SK-N-SH (cell line): ENCODE measurements around the gene GGCT. TPM values are rescaled to one million over a fixed set of nuclear protein-coding genes. Genes with fewer than 3 reads are reported as not detected.

ENCODE experiments used
- CTCF ChIA-PET: fragments of 300-600, 350-600 bp; formaldehyde crosslinking; extraction: SDS; loops from one replicate; lab custom pipeline; 2021; lab: Yijun Ruan, JAX
- POLR2A ChIA-PET: fragments of 350-600 bp; sonication (Branson Sonifier 250); formaldehyde crosslinking; extraction: SDS; loops from one replicate; lab custom pipeline; 2020; ENCODE audit warnings: antibody characterized with exemption, inconsistent platforms; lab: Yijun Ruan, JAX
- DNase-seq: peaks from one replicate; pipeline ENCODE4 v3.0.0; 2012
- H2AFZ ChIP-seq: fragments of 200-600 bp; sonication (generic); 2 replicates; pipeline ENCODE4 v1.8.1; 2016; ENCODE audit warnings: antibody characterized with exemption, mild to moderate bottlenecking, low read depth
- H3F3A ChIP-seq: fragments of 200-600 bp; sonication (generic); replicated peaks from 2 replicates; pipeline ENCODE3; 2016; ENCODE audit warnings: antibody characterized with exemption, mild to moderate bottlenecking; ENCODE audit not compliant: insufficient read depth
- H3K27ac ChIP-seq, 2 experiments: fragments of 200-500 bp in 1 of 2; fragments of 200-600 bp in 1 of 2; sonication (Bioruptor generic) in 1 of 2; sonication (generic), shearing (Covaris generic) in 1 of 2; 2 replicates each; pipeline versions ENCODE4 v1.5.1 to v1.6.1; 2014 to 2016; ENCODE audit warnings: low read depth in 2 of 2, inconsistent platforms in 1 of 2, low read length in 1 of 2, mild to moderate bottlenecking in 1 of 2, mixed read lengths in 1 of 2
- H3K27me3 ChIP-seq: fragments of 200-600 bp; sonication (generic), shearing (Covaris generic); 2 replicates; pipeline ENCODE4 v1.6.1; 2016; ENCODE audit warnings: mixed run types; ENCODE audit not compliant: insufficient read depth
- H3K36me3 ChIP-seq, 2 experiments: fragments of 200-500 bp in 1 of 2; fragments of 200-600 bp in 1 of 2; sonication (Bioruptor generic) in 1 of 2; sonication (generic) in 1 of 2; replicated peaks in 1 of 2; 2 replicates each; pipeline versions ENCODE3 to v1.5.1; 2014 to 2016; ENCODE audit warnings: low read length in 1 of 2, mild to moderate bottlenecking in 1 of 2; ENCODE audit not compliant: insufficient read depth in 2 of 2, control insufficient read depth in 1 of 2
- H3K4me1 ChIP-seq, 2 experiments: fragments of 200-500 bp in 1 of 2; fragments of 200-600 bp in 1 of 2; sonication (Bioruptor generic) in 1 of 2; sonication (generic), shearing (Covaris generic) in 1 of 2; 2 replicates each; pipeline versions ENCODE4 v1.5.1 to v1.6.1; 2014 to 2016; ENCODE audit warnings: low read depth in 1 of 2, low read length in 1 of 2, mixed run types in 1 of 2; ENCODE audit not compliant: insufficient read depth in 2 of 2, control insufficient read depth in 1 of 2
- H3K4me2 ChIP-seq: fragments of 200-600 bp; sonication (generic), shearing (Covaris generic); 2 replicates; pipeline ENCODE4 v1.6.1; 2017; ENCODE audit warnings: mixed run types
- H3K4me3 ChIP-seq, 2 experiments: fragments of 200-500 bp in 1 of 2; fragments of 200-600 bp in 1 of 2; sonication (Bioruptor generic) in 1 of 2; sonication (generic), shearing (Covaris generic) in 1 of 2; 2 replicates each; pipeline versions ENCODE4 v1.5.1 to v1.8.1; 2014 to 2016; ENCODE audit warnings: low read depth in 2 of 2, inconsistent platforms in 1 of 2, low read length in 1 of 2, mild to moderate bottlenecking in 1 of 2, mixed read lengths in 1 of 2, moderate library complexity in 1 of 2
- H3K79me2 ChIP-seq: fragments of 200-600 bp; sonication (generic); 2 replicates; pipeline ENCODE4 v1.8.1; 2017; ENCODE audit warnings: mild to moderate bottlenecking; ENCODE audit not compliant: insufficient read depth
- H3K9ac ChIP-seq: fragments of 200-600 bp; sonication (generic); 2 replicates; pipeline ENCODE4 v1.6.1; 2017; ENCODE audit warnings: mixed run types
- H3K9me2 ChIP-seq: fragments of 200-600 bp; sonication (generic); 2 replicates; pipeline ENCODE4 v1.6.1; 2017; ENCODE audit warnings: mixed run types
- H3K9me3 ChIP-seq: fragments of 200-600 bp; sonication (generic); 2 replicates; pipeline ENCODE4 v1.6.1; 2017; ENCODE audit warnings: mixed run types, mild to moderate bottlenecking, moderate library complexity
- H4K20me1 ChIP-seq: fragments of 200-600 bp; sonication (generic); 2 replicates; pipeline ENCODE4 v1.6.1; 2017; ENCODE audit warnings: mild to moderate bottlenecking, mixed run types; ENCODE audit not compliant: insufficient read depth
- CHD2 ChIP-seq: fragments of 150-350 bp; IDR thresholded peaks from 2 replicates; pipeline ENCODE4 v1.6.1; 2018; ENCODE audit warnings: low read length; ENCODE audit not compliant: partially characterized antibody
- CTCF ChIP-seq: fragments of 200-600 bp; sonication (generic); IDR thresholded peaks from 2 replicates; pipeline ENCODE4 v1.6.1; 2017; ENCODE audit warnings: antibody characterized with exemption, mild to moderate bottlenecking, moderate library complexity
- GABPA ChIP-seq: IDR thresholded peaks from 2 replicates; pipeline ENCODE4 v1.4.0; 2012; ENCODE audit warnings: low read depth, mild to moderate bottlenecking
- GATA2 ChIP-seq: sonication (generic); formaldehyde crosslinking; IDR thresholded peaks from 2 replicates; pipeline ENCODE4 v1.5.0; 2020; ENCODE audit warnings: mild to moderate bottlenecking, missing genetic modification reagents
- IRF3 ChIP-seq: fragments of 150-350 bp; IDR thresholded peaks from 2 replicates; pipeline ENCODE4 v1.6.1; 2016; ENCODE audit warnings: mild to moderate bottlenecking, low read depth, low read length
- JUND ChIP-seq: IDR thresholded peaks from 2 replicates; pipeline ENCODE4 v1.4.0; 2012
- MEF2A ChIP-seq: IDR thresholded peaks from 2 replicates; pipeline ENCODE4 v1.4.0; 2012; ENCODE audit warnings: low read depth, borderline replicate concordance
- MXI1 ChIP-seq: IDR thresholded peaks from 2 replicates; pipeline ENCODE4 v1.6.1; 2012; ENCODE audit warnings: mild to moderate bottlenecking, low read depth, low read length, improper control_type of control experiment
- NFIC ChIP-seq: IDR thresholded peaks from 2 replicates; pipeline ENCODE4 v1.4.0; 2012; ENCODE audit warnings: borderline replicate concordance
- PBX3 ChIP-seq: IDR thresholded peaks from 2 replicates; pipeline ENCODE4; 2012
- RAD21 ChIP-seq: IDR thresholded peaks from 2 replicates; pipeline ENCODE4 v1.6.1; 2012; ENCODE audit warnings: mild to moderate bottlenecking, low read length
- REST ChIP-seq: IDR thresholded peaks from 2 replicates; pipeline ENCODE4 v1.6.1; 2012; ENCODE audit warnings: mild to moderate bottlenecking, low read depth, low read length, moderate library complexity
- TAF1 ChIP-seq: IDR thresholded peaks from 2 replicates; pipeline ENCODE4 v1.6.1; 2012; ENCODE audit warnings: low read depth, mild to moderate bottlenecking, low read length, moderate library complexity, borderline replicate concordance
- USF1 ChIP-seq: IDR thresholded peaks from 2 replicates; pipeline ENCODE4 v1.4.0; 2012; ENCODE audit warnings: low read depth, borderline replicate concordance
- USF2 ChIP-seq: fragments of 150-350 bp; IDR thresholded peaks from 2 replicates; pipeline ENCODE4 v1.6.1; 2017; ENCODE audit warnings: antibody characterized with exemption, low read length, low read depth, borderline replicate concordance
- ZBTB33 ChIP-seq: IDR thresholded peaks from 2 replicates; pipeline ENCODE4 v1.4.0; 2012; ENCODE audit warnings: low read depth, borderline replicate concordance
- WGBS: methylation state at CpG from one replicate; pipeline ENCODE4 v1.1.6; 2017; ENCODE audit warnings: low lambda C conversion rate; 5-methylcytosine and 5-hydroxymethylcytosine counted together
- polyA plus RNA-seq, 3 experiments: library from polyadenylated mRNA; depleted of rRNA; stranded (reverse); fragments of >200 nt; gene quantifications; 2 replicates each; pipeline ENCODE4 v1.2.3, GENCODE V29; 2012

The GGCT gene
- polyA plus RNA-seq, 1 of the 3 experiments (the other 2 are of a cell fraction): 20.8 TPM

- Histone ChIP-seq H2AFZ (no peak overlapping the region), H3K9ac (no peak overlapping the region), H3K27me3 (no peaks in the 10 kb centered on the region), H4K20me1 (no peaks in the 10 kb centered on the region), H3K9me2 (no peaks in the 10 kb centered on the region), H3F3A (peaks cover 11% of the 10 kb centered on the region), H3K27ac (no peak overlapping the region; a peak in 1 of 4 replicates), H3K36me3 (peaks cover 0 to 8% of the 10 kb centered on the region in 2 experiments), H3K79me2 (peaks cover 30% of the 10 kb centered on the region), H3K4me1 (peaks cover 10 to 76% of the 10 kb centered on the region in 2 experiments), H3K4me2 (no peak overlapping the region), H3K9me3 (no peaks in the 10 kb centered on the region), H3K4me3 (no peak overlapping the region)
- CTCF ChIA-PET: interaction anchor here (1.5 kb wide), 1 partner anchor 15 kb away, joined by 4 read pairs; no protein-coding TSS in a partner anchor
- WGBS: 97% methylated on average over 10 of the region's 10 CpGs
- no peak for DNase-seq
- POLR2A ChIA-PET: no interaction called here
- no peak for TF ChIP-seq CHD2
- no peak for TF ChIP-seq IRF3
- TF ChIP-seq GABPA: no peak
- no peak for TF ChIP-seq CTCF
- no peak for TF ChIP-seq RAD21
- TF ChIP-seq NFIC: no peak
- TF ChIP-seq ZBTB33: no peak
- TF ChIP-seq MXI1: no peak
- no peak for TF ChIP-seq REST
- TF ChIP-seq GATA2: no peak
- TF ChIP-seq USF2: no peak
- TF ChIP-seq USF1: no peak
- no peak for TF ChIP-seq JUND
- TF ChIP-seq PBX3: no peak
- TF ChIP-seq TAF1: no peak
- no peak for TF ChIP-seq MEF2A
Measured at GRCh38 chr7:30474485-30474884, 30.1 kb downstream of the GGCT start.
